NCI-H2107 treated with DMSO at 0.1 percent for 48 hours (cell line): Measurements from ENCODE around the gene FARP1.

Experiments used
- DNase-seq: peaks from one replicate; lab custom pipeline; 2025; ENCODE audit not compliant: unreplicated experiment; lab: John Stamatoyannopoulos, UW

FARP1 gene, protein sequence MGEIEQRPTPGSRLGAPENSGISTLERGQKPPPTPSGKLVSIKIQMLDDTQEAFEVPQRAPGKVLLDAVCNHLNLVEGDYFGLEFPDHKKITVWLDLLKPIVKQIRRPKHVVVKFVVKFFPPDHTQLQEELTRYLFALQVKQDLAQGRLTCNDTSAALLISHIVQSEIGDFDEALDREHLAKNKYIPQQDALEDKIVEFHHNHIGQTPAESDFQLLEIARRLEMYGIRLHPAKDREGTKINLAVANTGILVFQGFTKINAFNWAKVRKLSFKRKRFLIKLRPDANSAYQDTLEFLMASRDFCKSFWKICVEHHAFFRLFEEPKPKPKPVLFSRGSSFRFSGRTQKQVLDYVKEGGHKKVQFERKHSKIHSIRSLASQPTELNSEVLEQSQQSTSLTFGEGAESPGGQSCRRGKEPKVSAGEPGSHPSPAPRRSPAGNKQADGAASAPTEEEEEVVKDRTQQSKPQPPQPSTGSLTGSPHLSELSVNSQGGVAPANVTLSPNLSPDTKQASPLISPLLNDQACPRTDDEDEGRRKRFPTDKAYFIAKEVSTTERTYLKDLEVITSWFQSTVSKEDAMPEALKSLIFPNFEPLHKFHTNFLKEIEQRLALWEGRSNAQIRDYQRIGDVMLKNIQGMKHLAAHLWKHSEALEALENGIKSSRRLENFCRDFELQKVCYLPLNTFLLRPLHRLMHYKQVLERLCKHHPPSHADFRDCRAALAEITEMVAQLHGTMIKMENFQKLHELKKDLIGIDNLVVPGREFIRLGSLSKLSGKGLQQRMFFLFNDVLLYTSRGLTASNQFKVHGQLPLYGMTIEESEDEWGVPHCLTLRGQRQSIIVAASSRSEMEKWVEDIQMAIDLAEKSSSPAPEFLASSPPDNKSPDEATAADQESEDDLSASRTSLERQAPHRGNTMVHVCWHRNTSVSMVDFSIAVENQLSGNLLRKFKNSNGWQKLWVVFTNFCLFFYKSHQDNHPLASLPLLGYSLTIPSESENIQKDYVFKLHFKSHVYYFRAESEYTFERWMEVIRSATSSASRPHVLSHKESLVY

DNA sequence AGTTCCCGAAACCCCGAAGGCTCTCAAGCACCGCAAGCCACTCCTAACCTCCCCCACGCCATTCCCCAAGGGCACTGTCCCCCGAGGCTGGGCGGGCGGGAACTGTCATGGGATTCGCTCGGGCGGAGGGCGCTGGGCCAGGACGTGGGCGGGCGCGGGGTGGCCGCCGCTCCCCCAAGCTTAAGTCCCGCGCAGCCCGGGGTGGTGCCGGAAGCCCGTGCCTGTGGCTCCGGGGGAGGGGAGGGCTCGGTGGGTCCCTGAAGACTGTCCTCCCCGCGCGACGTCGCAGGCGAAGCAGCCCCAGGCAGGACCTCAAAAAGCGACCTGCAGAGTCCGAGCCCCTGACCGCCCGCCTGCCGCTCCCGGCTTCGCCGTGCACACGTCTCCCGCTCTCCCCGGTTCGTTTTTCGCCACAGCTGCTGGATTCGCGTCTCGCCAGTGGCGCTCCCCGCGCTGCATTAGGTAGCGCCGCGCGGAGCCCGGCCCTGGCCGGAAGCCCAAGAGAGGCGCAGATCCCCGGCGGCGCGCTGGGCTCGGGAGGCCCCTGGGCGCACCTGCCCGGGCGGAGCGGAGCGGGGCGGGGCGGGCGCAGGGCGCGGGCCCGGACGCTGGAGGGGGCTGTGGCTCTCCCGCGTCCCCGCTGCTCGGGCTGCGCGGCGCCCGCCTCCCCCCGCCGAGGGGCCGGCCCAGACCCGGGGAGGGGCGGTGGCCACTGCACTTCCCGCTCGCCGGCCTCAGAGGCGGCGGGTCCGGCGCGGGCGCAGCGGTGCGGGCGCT lies at the start of gene FARP1:
Gene FARP1 (plus strand): TSS at position 715 of the 777 bp plus-strand sequence. CDS start 70,149 bp downstream, outside the sequence.
- DNase-seq: peak; percentile 46

DNA sequence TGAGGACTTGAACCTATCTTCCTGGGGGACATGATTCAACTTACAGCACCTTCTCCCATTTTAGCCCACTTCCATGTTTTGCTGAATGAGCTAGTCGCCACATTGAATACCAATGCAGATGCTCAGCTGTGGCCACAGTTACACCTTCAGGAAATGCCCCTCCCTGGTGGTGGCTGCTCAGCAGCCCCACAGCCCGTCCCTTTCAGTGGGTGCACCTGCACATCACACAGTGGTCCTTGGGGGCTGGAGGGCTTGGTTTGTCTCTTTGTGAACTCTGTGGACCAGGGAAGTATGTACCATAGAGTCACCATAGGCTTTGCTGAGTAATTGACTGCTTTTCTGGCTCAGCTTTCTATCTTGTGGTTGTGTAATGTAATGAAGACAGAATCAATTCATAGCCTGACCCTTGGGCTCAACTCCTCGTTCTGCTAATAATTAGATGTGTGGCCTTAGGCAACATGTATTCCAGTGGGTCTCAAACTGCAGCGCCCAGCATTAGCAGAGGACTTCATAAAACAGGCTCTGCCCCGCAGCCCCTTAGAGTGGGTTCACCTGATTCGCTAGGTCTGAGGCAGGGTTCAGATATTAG lies 48.1 kb upstream of the FARP1 start:
- DNase-seq: no peak

DNA sequence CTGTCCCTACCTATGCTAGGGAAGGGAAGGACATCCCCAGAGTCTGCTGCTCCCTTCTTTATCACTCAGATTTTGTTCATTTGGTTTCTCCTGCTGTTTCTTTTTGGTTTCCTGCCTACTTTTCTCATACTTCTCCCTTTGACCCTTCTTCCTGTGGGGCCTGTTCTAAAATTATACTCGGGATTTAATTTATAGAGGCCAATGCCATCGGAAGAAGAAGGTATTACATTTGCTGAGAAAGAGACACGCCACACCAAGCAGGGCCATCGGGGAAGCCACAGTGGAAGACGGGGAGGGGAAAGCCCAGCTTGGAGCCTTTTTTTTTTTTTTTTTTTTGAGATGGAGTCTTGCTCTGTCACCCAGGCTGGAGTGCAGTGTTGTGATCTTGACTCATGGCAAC lies 46.8 kb upstream of the FARP1 start:
- no peak for DNase-seq

DNA sequence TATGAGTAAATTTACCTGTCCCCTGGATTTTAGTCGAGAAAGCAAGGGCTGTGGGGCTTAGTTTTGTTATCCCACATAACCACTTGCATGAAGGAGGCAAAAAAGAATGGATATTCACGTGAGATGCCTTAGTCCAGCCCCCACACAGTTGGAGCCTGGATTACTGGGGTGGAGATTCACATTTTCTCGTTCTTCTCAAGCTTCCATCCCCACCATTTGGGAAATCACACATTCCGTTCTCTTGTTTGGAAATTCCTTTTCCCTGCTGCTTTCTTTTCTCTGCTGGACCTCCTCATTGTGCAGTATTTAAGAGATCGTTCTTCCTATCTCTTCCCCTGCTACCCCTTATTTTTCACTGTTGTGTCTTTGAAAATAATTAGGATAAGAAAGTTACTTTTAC lies 45.1 kb upstream of the FARP1 start:
- no peak for DNase-seq

DNA sequence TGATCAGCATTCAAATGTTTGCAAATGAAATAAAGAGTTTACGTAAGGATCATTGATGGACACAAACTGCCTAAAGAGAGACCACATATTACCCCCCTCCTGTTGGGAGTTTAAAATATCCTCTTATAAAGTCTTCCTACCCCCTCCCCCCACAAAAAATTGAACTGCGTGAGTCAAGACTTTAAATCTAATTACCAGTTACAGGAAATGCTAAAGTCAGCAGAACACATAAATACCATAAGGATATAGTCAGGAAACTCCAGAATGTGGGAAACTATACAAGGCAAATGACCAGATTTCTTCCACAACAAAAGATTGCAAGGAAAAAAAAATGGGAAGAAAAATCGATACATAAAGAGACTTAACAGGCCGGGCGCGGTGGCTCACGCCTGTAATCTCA lies 44.4 kb upstream of the FARP1 start:
- DNase-seq: no peak

DNA sequence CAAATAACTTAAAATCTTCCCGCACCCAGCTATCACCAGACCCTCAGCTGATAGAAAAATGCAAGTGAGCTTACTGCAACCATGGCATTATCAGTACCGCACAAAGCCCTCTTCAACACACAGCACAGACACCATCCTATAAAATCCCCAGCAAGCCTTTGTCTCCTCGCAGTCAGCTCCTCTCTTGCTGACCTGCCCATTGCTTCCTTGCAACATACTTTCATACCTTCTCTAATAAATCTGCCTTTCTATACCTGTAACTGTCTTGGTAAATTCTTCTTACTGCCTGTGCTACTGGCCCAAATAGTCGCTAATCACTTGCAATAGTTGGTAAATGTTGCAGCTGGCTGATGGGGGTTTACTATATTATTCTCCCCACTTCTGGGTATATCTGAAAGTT lies 43.3 kb upstream of the FARP1 start:
- no peak for DNase-seq

DNA sequence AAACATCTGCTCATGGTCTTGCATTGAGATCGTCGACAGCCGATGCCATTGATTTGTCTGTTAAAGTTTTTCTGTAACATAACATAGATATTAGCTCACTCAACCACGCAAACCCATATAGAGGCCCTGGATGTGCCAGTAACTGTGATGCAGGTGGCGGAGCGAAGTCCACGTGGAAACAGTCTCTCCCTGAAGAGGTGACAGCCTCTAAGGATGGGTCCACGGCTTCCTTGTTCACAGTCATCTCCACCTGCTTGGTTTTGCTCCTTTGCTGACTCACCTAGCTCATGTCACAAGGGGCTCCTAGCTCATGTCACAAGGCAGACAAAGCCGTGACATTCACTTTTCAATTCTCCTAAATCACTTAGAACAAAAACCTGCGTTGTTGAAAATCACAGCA lies 42.4 kb upstream of the FARP1 start:
- no peak for DNase-seq

DNA sequence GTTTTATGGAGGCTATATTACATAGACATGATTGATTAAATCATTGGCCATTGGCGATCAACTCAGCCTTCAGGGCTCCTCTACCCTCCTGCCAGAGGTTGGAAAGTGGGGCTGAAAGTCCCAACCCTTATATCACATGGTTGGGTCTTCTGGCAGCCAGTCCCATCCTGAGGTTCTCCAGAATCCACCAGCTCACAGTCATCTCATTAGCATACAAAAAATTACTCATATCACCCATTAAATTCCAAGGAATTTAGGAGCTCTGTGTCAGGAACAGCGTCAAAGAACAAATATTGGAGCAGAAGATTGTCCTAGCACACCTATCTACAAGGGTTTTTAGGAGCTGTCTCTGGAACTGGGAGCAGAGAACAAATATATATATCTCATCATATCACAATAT lies 39.4 kb upstream of the FARP1 start:
- no peak for DNase-seq

DNA sequence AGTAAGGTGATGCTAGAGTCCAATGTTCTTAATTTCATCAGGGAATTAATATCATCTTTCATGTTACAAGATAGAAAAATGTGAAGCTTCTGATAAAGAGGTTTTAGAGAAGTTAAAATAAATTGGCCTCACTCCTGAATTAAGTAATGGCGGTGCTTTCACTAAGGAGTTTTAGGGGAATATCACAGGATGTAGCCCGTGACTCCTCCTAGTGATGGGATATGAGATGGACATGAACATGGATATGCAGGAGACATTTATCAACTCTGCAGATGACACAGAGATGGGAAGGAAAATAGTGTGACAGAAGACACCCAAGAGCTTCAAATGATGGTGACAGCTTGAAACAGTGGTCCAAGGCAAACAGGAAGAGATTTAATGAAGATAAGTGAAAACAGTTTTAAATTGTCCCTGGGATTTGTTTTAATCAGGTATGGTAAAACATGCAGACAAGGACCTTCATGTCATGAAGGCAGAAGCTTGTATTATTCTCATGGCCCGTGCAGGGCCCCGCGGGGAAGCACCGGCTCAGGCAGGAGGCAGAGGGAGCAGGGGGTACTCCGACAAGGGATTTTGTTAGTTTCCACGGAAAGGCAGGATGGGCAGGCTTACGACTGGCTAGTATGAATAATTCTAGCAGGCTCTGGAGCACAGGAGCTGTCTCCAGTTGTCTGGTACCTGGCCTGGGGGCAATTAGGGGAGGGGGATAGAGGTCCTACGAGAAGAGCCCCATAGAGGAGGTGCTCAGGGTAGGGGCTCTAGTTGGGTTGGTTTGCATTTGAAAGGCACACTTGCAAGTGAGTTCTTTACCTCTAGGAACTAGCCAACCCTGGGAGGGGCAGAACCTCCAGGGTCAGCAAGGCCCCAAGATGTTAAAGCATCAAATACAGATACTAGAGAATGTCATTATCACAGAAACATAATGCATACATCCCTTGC lies 38.7 kb upstream of the FARP1 start:
- no peak for DNase-seq

DNA sequence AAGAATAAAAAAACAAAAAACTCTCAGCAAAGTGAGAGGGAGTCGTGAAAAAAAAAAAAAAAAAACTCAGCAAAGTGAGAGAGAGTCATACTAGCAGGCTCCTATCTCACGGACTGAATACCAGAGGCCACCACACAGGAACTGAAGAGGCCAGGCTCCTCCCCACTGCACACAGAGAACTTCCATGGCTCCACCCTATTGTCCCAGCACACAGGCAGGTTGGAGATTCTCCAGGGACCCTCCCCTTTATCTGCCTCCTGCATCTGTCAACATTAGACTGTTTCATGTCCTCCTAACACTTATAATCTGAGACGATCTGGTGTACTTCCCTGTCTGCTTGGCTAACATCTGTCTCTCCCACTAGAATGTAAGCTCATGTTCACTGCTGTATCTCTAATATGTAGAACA lies 37.0 kb upstream of the FARP1 start:
- no peak for DNase-seq

DNA sequence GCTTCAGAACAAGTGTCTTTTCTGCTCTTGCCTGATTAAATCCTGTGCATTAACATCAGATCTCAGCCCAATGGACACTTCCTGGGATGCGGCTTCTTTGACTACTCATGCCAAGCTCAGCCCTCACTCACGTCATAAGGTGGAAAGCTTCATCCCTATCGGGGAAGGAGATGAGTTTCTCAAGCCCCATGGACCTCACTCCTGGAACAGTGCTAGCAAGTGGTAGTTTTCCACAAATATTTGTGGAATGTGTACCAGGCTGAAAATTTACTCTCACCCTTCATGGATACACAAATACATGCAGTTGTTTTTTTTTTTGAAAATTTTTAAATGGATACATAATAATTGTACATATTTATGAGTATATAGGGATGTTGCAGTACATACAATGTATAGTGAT lies 34.6 kb upstream of the FARP1 start:
- DNase-seq: no peak

DNA sequence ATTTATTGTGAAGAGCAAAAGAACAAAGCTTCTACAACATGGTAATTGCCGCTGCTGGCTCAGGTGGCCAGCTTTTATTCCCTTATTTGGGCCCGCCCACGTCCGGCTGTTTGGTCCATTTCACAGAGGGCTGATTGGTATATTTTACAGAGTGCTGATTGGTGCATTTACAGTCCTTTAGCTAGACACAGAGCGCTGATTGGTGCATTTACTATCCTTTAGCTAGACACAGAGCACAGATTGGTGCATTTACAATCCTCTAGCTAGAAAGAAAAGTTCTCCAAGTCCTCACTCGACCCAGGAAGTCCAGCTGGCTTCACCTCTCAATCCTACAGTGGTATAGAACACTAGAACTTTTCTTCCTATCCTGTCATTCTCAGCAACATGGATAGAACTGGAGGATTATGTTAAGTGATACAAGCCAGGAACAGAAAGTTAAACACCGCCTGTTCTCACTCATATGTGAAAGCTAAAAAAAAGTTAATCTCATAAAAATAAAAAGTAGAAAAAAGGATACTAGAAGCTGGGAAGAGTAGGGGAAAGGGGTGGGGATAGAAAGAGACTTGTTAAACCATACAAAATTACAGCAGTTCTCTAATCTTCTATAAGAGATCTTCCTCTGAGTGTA lies 33.6 kb upstream of the FARP1 start:
- no peak for DNase-seq

DNA sequence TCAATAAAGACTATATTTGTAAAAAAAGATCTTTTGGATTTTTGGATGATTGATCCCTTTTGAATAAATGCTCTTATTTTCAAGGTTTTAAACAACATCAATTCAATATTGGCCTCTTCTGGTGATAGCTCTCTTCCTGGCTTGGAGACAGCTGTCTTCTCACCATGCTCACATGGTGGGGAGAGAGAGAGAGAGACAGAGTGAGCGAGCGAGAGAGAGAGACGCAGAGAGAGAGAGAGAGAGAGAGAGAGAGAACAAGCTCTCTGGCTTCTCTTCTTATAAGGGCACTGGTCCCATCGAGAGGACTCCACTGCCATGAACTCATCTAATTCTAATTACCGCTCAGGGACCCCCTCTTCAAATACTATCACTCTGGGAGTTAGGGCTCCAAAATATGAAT lies 32.1 kb upstream of the FARP1 start:
- no peak for DNase-seq

DNA sequence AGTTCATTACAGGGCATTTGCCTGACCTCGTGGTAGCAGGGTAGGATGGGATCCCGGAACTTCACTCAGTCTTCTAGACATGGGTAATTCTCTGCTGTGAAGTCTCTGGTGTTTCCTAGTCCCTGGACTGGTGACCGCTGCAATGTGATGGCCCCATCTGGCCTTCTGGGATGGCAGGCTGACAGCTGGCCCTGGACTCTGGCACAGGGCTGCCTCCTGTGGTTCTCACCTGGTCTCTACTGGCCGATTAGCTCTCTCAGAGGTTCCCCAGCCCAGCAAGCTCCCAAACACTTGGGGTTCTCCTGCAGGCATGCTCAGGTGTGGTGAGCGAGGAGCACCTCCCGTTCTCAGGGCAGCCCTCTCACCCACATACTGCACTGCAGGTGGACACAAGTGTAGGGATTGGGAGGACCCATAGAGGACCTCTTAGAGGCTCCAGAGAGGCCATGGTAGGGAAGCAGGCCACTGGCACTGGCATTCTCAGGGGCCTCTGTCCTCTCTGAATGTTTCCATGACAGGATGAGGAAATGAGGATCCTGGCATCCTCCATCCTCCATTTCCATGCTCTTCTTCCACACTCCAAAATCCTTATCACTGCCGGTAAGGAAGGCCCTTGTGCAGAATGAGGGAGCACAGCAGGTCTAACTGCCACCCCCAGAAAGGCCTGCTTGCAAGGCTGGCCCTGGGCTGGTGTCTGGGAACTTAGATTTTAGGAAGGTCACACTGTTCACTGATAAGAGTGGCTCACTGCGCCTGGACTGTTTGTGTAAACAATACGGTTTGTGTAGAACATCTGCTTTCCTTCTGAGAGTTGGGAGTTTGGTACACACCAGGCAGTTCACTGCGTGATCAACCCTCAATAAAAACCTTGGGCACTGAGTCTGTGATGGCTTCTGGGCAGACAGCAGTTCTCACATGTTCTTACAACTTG lies 31.5 kb upstream of the FARP1 start:
- DNase-seq: no peak

DNA sequence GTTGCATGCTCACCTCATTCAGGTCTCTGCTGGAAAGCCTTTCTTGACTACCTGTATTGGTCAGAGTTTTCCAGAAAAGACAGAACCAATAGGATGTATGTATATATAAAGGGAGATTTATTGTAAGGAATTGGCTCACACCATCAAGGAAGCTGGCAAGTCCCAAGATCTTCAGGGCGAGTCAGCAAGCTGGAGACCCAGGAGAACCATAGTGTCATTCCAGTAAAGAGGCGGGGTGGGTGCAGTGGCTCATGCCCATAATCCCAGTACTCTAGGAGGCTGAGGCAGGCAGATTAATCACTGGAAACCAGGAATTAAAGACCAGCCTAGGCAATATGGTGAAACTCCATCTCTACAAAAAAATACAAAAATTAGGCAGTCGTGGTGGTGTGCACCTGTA lies 30.4 kb upstream of the FARP1 start:
- no peak for DNase-seq

DNA sequence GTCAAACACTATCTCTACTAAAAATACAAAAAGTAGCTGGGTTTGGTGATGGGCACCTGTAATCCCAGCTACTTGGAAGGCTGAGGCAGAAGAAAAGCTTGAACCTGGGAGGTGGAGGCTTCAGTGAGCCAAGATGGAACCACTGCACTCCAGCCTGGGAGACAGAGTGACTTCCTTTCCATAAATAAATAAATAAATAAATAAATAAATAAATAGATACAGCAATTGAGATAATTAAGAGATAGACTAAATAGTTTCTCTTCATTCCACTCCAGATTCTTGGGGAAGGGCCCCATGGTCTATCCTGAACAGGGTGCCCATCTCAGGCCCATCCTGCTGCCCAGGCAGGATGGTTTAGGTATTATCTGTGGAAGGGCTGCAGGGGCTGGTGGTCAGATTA lies 24.0 kb upstream of the FARP1 start:
- no peak for DNase-seq

DNA sequence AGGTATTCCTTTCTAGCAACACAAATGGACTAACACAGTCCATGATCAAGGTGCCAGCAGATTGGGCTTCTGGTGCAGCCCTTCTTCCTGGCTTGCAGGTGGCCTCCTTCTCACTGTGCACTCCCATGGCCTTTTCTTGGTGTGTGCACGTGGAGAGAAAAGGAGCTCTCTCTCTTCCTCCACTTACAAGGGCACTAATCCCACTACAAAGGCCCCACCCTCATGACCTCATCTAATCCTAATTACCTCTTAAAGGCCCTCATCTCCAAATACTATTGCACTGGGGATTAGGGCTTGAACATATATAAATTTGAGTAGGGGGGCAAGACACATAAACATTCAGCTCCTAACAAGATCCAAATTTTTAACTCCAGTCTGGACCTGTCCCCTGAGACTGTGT lies 19.7 kb upstream of the FARP1 start:
- DNase-seq: no peak

DNA sequence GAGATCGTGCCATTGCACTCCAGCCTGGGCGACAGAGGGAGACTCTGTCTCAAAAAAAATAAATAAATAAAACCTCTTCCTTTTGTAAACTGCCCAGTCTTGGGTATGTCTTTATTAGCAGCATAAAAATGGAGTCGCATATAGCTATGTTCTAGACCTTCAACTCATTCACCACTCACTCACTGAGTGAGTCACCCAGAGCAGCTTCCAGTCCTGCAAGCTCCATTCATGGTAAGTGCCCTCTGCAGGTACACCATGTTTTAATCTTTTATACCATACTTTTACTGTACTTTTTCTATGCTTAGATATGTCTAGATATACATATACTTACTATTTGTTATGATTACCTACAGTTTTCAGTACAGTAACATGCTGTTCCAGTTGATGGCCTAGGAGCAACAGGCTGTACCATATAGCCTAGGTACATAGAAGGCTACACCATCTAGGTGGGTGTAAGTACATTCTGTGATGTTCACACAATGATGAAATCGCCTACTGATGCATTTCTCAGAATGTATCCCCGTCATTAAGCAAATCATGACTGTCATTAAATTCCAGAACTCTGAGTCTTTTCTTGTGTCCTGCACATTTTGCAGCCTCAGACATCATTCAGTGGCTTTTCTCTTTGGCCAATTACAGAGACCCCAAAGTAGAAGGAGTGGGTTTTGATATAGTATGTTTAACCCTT lies 13.7 kb upstream of the FARP1 start:
- no peak for DNase-seq
